ENCODE data around the gene NAMPT. TPM values are rescaled to one million over a fixed set of nuclear protein-coding genes. Genes with fewer than 3 reads are reported as not detected.
"Not testable (repeated sequence)": the region's sequence is repeated elsewhere in the genome, so short reads cannot be mapped to it uniquely, and the experiment has no call there.

NAMPT gene
- total RNA-seq, 4 donors from 2014 or later = 91.8 to 99.5 (median 97.5) TPM

DNA sequence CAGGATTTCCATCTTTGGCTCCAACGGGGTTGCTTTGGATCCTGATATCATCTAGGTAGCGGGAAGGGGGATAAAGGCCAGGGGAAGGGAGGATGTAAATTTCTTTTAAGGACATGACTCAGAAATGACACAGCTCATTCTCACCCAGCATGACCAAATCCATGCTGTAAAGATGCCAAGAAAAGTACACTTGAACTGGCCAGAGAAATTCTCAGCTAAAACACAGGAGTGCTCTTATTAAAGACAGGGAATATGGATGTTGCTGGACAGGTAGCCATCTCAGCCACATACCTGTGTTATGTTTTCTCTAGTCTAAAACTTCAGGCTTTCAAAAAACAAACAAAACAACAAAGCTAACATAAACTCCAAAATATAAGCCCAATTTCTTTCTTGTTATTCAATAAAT lies 68.3 kb downstream of the NAMPT start:
- no peaks in the 10 kb centered on the region for H3K36me3 ChIP-seq
- H3K4me3 ChIP-seq = no peak overlapping the region
- peak overlapping the region in 3 of 4 donors; percentile 51 to 66 (median 65) for H3K27ac ChIP-seq
- no peaks in the 10 kb centered on the region for H3K9me3 ChIP-seq
- no peaks in the 10 kb centered on the region for H3K27me3 ChIP-seq
- DNase-seq = peak in 1 of 3 donors; percentile 52
- TF ChIP-seq, protein P1, sequence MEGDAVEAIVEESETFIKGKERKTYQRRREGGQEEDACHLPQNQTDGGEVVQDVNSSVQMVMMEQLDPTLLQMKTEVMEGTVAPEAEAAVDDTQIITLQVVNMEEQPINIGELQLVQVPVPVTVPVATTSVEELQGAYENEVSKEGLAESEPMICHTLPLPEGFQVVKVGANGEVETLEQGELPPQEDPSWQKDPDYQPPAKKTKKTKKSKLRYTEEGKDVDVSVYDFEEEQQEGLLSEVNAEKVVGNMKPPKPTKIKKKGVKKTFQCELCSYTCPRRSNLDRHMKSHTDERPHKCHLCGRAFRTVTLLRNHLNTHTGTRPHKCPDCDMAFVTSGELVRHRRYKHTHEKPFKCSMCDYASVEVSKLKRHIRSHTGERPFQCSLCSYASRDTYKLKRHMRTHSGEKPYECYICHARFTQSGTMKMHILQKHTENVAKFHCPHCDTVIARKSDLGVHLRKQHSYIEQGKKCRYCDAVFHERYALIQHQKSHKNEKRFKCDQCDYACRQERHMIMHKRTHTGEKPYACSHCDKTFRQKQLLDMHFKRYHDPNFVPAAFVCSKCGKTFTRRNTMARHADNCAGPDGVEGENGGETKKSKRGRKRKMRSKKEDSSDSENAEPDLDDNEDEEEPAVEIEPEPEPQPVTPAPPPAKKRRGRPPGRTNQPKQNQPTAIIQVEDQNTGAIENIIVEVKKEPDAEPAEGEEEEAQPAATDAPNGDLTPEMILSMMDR (IDR thresholded peaks at IDR 0.05) = no peak
- TF ChIP-seq POLR2A (IDR thresholded peaks at IDR 0.05) = no peak
- no peaks in the 10 kb centered on the region for H3K4me1 ChIP-seq

DNA sequence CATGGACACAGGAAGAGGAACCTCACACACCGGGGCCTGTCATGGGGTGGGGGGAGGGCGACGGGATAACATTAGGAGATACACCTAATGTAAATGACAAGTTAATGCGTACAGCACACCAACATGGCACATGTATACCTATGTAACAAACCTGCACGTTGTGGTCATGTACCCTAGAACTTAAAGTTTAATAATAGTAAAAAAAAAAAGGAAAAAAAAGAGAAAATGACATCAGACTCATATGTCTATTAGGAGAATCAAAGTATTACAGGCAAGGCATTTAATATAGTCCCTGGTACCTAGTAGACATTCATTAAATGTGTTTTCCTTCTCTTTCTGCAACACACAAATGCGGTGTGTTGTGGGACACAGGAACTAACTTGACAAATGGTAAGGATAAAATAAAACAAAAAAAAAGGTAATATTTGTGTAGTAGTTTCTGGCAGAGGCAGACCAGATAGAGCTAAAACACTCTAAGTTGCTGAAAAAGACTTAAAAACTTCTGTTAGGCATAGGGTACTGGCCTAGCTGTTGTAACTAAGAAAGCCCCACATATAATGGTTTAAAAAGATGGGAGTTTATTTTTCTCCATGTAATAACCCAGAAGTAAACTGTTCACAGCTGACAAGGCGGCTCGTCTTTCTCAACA lies 68.8 kb downstream of the NAMPT start:
- H3K4me1 ChIP-seq = no peaks in the 10 kb centered on the region
- no peaks in the 10 kb centered on the region for H3K9me3 ChIP-seq
- no peaks in the 10 kb centered on the region for H3K36me3 ChIP-seq
- TF ChIP-seq POLR2A (IDR thresholded peaks at IDR 0.05) = no peak
- TF ChIP-seq, protein P1 (IDR thresholded peaks at IDR 0.05) = no peak
- H3K4me3 ChIP-seq = no peak overlapping the region
- peak overlapping the region in 3 of 4 donors; percentile 51 to 66 (median 65) for H3K27ac ChIP-seq
- H3K27me3 ChIP-seq = no peaks in the 10 kb centered on the region
- DNase-seq = no peak

DNA sequence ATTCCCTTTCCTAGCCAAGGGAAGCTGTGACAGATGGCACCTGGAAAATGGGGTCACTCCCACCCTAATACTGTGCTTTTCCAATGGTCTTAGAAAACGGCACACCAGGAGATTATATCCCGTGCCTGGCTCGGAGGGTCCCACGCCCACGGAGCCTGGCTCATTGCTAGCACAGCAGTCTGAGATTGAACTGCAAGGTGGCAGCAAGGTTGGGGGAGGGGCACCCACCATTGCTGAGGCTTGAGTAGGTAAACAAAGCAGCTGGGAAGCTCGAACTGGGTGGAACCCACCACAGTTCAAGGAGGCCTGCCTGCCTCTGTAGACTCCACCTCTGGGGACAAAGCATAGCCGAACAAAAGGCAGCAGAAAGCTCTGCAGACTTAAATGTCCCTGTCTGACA lies 75.8 kb downstream of the NAMPT start:
- not testable (repeated sequence) for DNase-seq

DNA sequence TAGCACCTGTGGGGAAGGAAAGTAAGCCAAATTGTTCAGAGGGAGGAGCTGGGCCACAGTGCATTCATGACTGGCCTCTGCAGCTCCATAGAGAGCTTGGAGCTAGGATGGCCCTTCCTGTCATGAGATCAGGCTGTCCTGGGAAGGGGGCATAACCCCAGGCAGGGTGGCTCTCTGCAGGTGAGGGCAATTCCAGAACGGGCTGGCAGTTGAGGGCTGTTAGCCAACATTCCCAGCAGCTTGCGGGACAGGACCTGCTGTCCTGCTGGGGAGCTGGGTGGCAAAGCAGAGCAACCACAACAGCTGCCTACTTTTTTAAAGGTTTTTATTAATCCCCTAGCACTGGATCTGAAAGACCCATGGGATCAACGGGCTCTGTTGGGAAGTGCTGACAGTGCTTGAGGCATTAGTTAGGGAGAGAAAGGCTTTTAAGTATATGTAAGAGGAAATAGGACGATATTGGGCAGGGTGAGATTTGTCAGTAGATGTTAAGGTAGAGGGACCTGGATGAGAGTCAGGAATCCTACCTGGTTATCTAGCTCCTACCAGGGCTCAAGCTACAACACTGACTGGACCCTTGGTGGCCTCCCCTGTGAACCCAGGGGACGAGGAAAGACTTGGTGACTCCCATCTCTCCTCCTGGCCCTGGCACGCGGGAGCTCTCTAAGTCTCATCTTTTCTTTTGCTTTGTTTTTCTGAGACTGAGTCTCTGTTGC lies 77.8 kb downstream of the NAMPT start:
- no peaks in the 10 kb centered on the region for H3K9me3 ChIP-seq
- no peaks in the 10 kb centered on the region for H3K36me3 ChIP-seq
- no peak for DNase-seq
- TF ChIP-seq, protein P1 (IDR thresholded peaks at IDR 0.05) = no peak
- TF ChIP-seq POLR2A (IDR thresholded peaks at IDR 0.05) = no peak
- no peaks in the 10 kb centered on the region for H3K27me3 ChIP-seq
- H3K27ac ChIP-seq = no peak overlapping the region
- no peak overlapping the region for H3K4me3 ChIP-seq
- no peaks in the 10 kb centered on the region for H3K4me1 ChIP-seq

More for the DNA sequence above, 75.8 kb downstream of the NAMPT start:
- H3K27ac ChIP-seq, H3K9me3 ChIP-seq, H3K4me1 ChIP-seq, H3K36me3 ChIP-seq, H3K4me3 ChIP-seq, H3K27me3 ChIP-seq: not testable (repeated sequence)

DNA sequence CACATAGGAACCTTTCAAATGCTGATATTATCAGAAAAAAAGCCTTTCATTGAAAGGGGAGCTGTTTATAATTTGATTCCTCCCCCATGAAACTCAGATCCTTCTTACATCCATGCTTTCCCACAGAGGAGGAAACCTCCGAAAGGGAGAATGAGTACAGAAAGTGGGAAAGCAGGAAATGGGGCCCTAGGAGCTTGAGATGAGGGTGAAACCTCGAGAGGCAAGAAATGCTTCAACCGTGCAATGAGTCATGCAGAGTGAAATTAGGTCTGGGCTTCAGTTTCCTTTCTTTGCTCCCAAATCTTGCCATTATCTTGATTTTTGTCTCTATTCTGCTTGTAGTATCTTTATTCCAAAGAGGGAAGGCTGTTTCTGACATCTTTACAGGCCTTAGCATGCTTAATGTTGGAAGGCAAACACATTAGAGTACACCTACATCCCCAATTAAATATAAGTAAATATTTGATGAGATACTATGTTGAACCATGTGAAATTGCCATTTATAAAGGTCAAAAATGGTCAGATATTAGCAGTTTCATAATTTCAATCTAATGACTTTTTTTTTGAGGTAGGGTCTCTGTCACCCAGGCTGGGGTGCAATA lies 79.1 kb downstream of the NAMPT start:
- Histone ChIP-seq H3K4me3 (no peak overlapping the region), H3K27me3 (no peaks in the 10 kb centered on the region), H3K9me3 (no peaks in the 10 kb centered on the region), H3K36me3 (no peaks in the 10 kb centered on the region), H3K4me1 (no peaks in the 10 kb centered on the region), H3K27ac (no peak overlapping the region)
- TF ChIP-seq, protein P1 (IDR thresholded peaks at IDR 0.05) = no peak
- TF ChIP-seq POLR2A (IDR thresholded peaks at IDR 0.05) = no peak
- DNase-seq = no peak

DNA sequence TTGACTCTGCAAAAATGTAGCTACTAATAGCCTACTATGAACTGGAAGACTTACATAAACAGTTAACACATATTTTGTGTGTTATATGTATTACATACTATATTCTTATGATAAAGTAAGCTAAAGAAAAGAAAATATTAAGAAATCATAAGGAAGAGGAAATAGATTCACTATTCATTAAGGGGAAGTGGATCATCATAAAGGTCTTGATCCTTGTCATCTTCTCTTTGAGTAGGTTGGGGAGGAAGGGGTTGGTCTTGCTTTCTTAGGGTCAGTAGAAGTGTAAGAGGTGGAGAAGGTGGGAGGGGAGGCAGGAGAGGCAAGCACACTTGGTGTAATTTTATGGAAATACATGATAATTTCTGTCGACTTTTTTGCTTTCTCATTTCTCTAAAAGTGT lies 81.3 kb downstream of the NAMPT start:
- H3K9me3 ChIP-seq = no peaks in the 10 kb centered on the region
- no peak overlapping the region for H3K27ac ChIP-seq
- no peak overlapping the region for H3K4me3 ChIP-seq
- H3K27me3 ChIP-seq = no peaks in the 10 kb centered on the region
- no peak for DNase-seq
- no peaks in the 10 kb centered on the region for H3K36me3 ChIP-seq
- TF ChIP-seq POLR2A (IDR thresholded peaks at IDR 0.05) = no peak
- TF ChIP-seq, protein P1 (IDR thresholded peaks at IDR 0.05) = no peak
- H3K4me1 ChIP-seq = no peaks in the 10 kb centered on the region
